Measurements from ENCODE around the gene POU3F1. TPM values are rescaled to one million over a fixed set of nuclear protein-coding genes. Genes with fewer than 3 reads are reported as not detected.

The POU3F1 gene
- total RNA-seq, 2 experiments from 2014 or later = 0.13 TPM; not detected in 1

DNA sequence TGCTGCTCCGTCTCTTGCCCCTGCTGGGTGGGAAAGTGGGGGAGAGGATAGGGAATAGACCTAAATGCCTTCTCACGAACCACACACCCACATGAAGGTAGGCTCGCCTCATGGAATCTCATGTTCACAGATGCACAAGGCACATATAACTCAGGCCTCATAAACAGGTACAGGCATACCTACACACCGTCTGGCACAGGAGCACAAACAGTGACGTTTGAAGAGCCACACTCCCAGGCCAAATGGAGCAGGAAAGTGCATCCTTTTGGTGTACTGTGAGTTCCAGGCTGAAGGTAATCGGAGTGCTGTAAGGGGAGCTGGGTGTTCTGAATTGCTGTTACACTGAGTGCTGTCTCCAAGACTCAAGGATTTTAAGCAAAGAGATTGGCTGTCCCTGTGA, 20.9 kb downstream of the POU3F1 start:
- CTCF ChIA-PET (ENCODE audit: unreplicated experiment) = no interaction called here
- Histone ChIP-seq H3K4me1 (ENCODE audit: insufficient read depth, low read length, poor library complexity, severe bottlenecking) (peaks cover 14% of the 10 kb centered on the region), H3K36me3 (ENCODE audit: insufficient read depth, low read length) (peaks cover 53% of the 10 kb centered on the region), H4K20me1 (ENCODE audit: insufficient read depth, low read length) (no peaks in the 10 kb centered on the region), H2AFZ (ENCODE audit: low read length) (no peak overlapping the region), H3K79me2 (ENCODE audit: insufficient read depth, low read depth, low read length) (no peaks in the 10 kb centered on the region), H3K9me2 (ENCODE audit: insufficient read depth, low read length) (no peaks in the 10 kb centered on the region), H3K27ac (ENCODE audit: low read depth, low read length, poor library complexity, severe bottlenecking) (no peak overlapping the region), H3K4me3 (ENCODE audit: low read depth, low read length, poor library complexity, severe bottlenecking) (no peak overlapping the region), H3K9me3 (ENCODE audit: low read length) (no peaks in the 10 kb centered on the region), H3K4me2 (ENCODE audit: low read length) (no peak overlapping the region)
- intact Hi-C loops (cut with micrococcal nuclease; ENCODE audit: unreplicated experiment) = no loop called here
- TF ChIP-seq CTCF (conservative IDR thresholded peaks at IDR 0.05; ENCODE audit: low read length) (no peak), EZH2phosphoT487 (IDR thresholded peaks at IDR 0.05; ENCODE audit: borderline replicate concordance, low read depth, low read length) (no peak)
- no peak for DNase-seq (ENCODE audit: low spot score)
- POLR2A ChIA-PET = no interaction called here
- BruUV-seq (replicated peaks) = no TSS peak

GRCh38 chr1:38025233-38025632, 21.4 kb downstream of the POU3F1 start:
- H3K9me2 ChIP-seq (ENCODE audit: insufficient read depth, low read length) = no peaks in the 10 kb centered on the region
- BruUV-seq (replicated peaks) = no TSS peak
- intact Hi-C loops (cut with micrococcal nuclease; ENCODE audit: unreplicated experiment) = no loop called here

More at GRCh38 chr1:38025233-38025632, 21.4 kb downstream of the POU3F1 start:
- no peaks in the 10 kb centered on the region for H3K9me3 ChIP-seq (ENCODE audit: low read length)
- H3K4me3 ChIP-seq (ENCODE audit: low read depth, low read length, poor library complexity, severe bottlenecking) = no peak overlapping the region
- H2AFZ ChIP-seq (ENCODE audit: low read length) = no peak overlapping the region
- no peak overlapping the region for H3K4me2 ChIP-seq (ENCODE audit: low read length)
- DNase-seq (ENCODE audit: low spot score) = no peak
- ChIA-PET CTCF (ENCODE audit: unreplicated experiment) (no interaction called here), POLR2A (no interaction called here)
- no peaks in the 10 kb centered on the region for H4K20me1 ChIP-seq (ENCODE audit: insufficient read depth, low read length)
- no peak overlapping the region for H3K27ac ChIP-seq (ENCODE audit: low read depth, low read length, poor library complexity, severe bottlenecking)
- H3K36me3 ChIP-seq (ENCODE audit: insufficient read depth, low read length) = peaks cover 57% of the 10 kb centered on the region
- no peaks in the 10 kb centered on the region for H3K79me2 ChIP-seq (ENCODE audit: insufficient read depth, low read depth, low read length)
- TF ChIP-seq CTCF (conservative IDR thresholded peaks at IDR 0.05; ENCODE audit: low read length) = no peak
- no peak for TF ChIP-seq EZH2phosphoT487 (IDR thresholded peaks at IDR 0.05; ENCODE audit: borderline replicate concordance, low read depth, low read length)
- H3K4me1 ChIP-seq (ENCODE audit: insufficient read depth, low read length, poor library complexity, severe bottlenecking) = peaks cover 10% of the 10 kb centered on the region
